ENCODE measurements around the gene KCNK10. TPM values are rescaled to one million over a fixed set of nuclear protein-coding genes. Genes with fewer than 3 reads are reported as not detected.

KCNK10 gene
- total RNA-seq, 1 donor: under 0.01 TPM

GRCh38 chr14:88143810-88144209 lies 179.3 kb downstream of the KCNK10 start:
- Histone ChIP-seq H3K4me2 (ENCODE audit: insufficient read depth, low read length) (no peak overlapping the region), H3K79me2 (ENCODE audit: insufficient read depth, low read length) (no peaks in the 10 kb centered on the region), H3K27me3 (ENCODE audit: insufficient read depth, low read length) (no peaks in the 10 kb centered on the region), H3K27ac (ENCODE audit: low read depth, low read length) (no peak overlapping the region), H3K36me3 (ENCODE audit: insufficient read depth, low read length) (no peaks in the 10 kb centered on the region), H3K9me3 (ENCODE audit: low read depth, low read length) (no peaks in the 10 kb centered on the region), H3K4me1 (ENCODE audit: insufficient read depth, low read length) (no peaks in the 10 kb centered on the region), H2AFZ (ENCODE audit: low read length) (no peak overlapping the region), H3K4me3 (ENCODE audit: insufficient read depth, low read length) (no peak overlapping the region), H4K20me1 (ENCODE audit: insufficient read depth, low read length) (no peaks in the 10 kb centered on the region)
- DNase-seq (ENCODE audit: insufficient read length, low spot score, missing footprints): no peak
- no peak for TF ChIP-seq CTCF (IDR thresholded peaks at IDR 0.05; ENCODE audit: extremely low read depth, low read depth, low read length)

GRCh38 chr14:88142997-88143396 lies 180.1 kb downstream of the KCNK10 start:
- no peak overlapping the region for H3K4me3 ChIP-seq (ENCODE audit: insufficient read depth, low read length)
- H3K27ac ChIP-seq (ENCODE audit: low read depth, low read length): no peak overlapping the region
- no peak overlapping the region for H2AFZ ChIP-seq (ENCODE audit: low read length)
- no peaks in the 10 kb centered on the region for H3K36me3 ChIP-seq (ENCODE audit: insufficient read depth, low read length)
- H3K27me3 ChIP-seq (ENCODE audit: insufficient read depth, low read length): no peaks in the 10 kb centered on the region
- no peaks in the 10 kb centered on the region for H4K20me1 ChIP-seq (ENCODE audit: insufficient read depth, low read length)
- H3K4me2 ChIP-seq (ENCODE audit: insufficient read depth, low read length): no peak overlapping the region
- TF ChIP-seq CTCF (IDR thresholded peaks at IDR 0.05; ENCODE audit: extremely low read depth, low read depth, low read length): no peak
- H3K4me1 ChIP-seq (ENCODE audit: insufficient read depth, low read length): no peaks in the 10 kb centered on the region
- H3K79me2 ChIP-seq (ENCODE audit: insufficient read depth, low read length): no peaks in the 10 kb centered on the region
- no peaks in the 10 kb centered on the region for H3K9me3 ChIP-seq (ENCODE audit: low read depth, low read length)
- no peak for DNase-seq (ENCODE audit: insufficient read length, low spot score, missing footprints)

GRCh38 chr14:88140874-88141273 lies 182.2 kb downstream of the KCNK10 start:
- no peaks in the 10 kb centered on the region for H3K36me3 ChIP-seq (ENCODE audit: insufficient read depth, low read length)
- no peak overlapping the region for H2AFZ ChIP-seq (ENCODE audit: low read length)
- H3K9me3 ChIP-seq (ENCODE audit: low read depth, low read length): no peaks in the 10 kb centered on the region
- no peaks in the 10 kb centered on the region for H4K20me1 ChIP-seq (ENCODE audit: insufficient read depth, low read length)
- no peak overlapping the region for H3K4me3 ChIP-seq (ENCODE audit: insufficient read depth, low read length)
- no peak for TF ChIP-seq CTCF (IDR thresholded peaks at IDR 0.05; ENCODE audit: extremely low read depth, low read depth, low read length)
- H3K4me2 ChIP-seq (ENCODE audit: insufficient read depth, low read length): no peak overlapping the region
- no peak overlapping the region for H3K27ac ChIP-seq (ENCODE audit: low read depth, low read length)
- no peaks in the 10 kb centered on the region for H3K79me2 ChIP-seq (ENCODE audit: insufficient read depth, low read length)
- DNase-seq (ENCODE audit: insufficient read length, low spot score, missing footprints): no peak
- no peaks in the 10 kb centered on the region for H3K27me3 ChIP-seq (ENCODE audit: insufficient read depth, low read length)
- no peaks in the 10 kb centered on the region for H3K4me1 ChIP-seq (ENCODE audit: insufficient read depth, low read length)

GRCh38 chr14:88137327-88137726 lies 185.7 kb downstream of the KCNK10 start:
- H4K20me1 ChIP-seq (ENCODE audit: insufficient read depth, low read length): no peaks in the 10 kb centered on the region
- H3K4me1 ChIP-seq (ENCODE audit: insufficient read depth, low read length): no peaks in the 10 kb centered on the region
- H3K27me3 ChIP-seq (ENCODE audit: insufficient read depth, low read length): no peaks in the 10 kb centered on the region
- no peak for DNase-seq (ENCODE audit: insufficient read length, low spot score, missing footprints)
- no peaks in the 10 kb centered on the region for H3K9me3 ChIP-seq (ENCODE audit: low read depth, low read length)
- no peak overlapping the region for H3K27ac ChIP-seq (ENCODE audit: low read depth, low read length)
- TF ChIP-seq CTCF (IDR thresholded peaks at IDR 0.05; ENCODE audit: extremely low read depth, low read depth, low read length): no peak
- H3K4me3 ChIP-seq (ENCODE audit: insufficient read depth, low read length): no peak overlapping the region
- no peak overlapping the region for H3K4me2 ChIP-seq (ENCODE audit: insufficient read depth, low read length)
- no peaks in the 10 kb centered on the region for H3K36me3 ChIP-seq (ENCODE audit: insufficient read depth, low read length)
- H2AFZ ChIP-seq (ENCODE audit: low read length): no peak overlapping the region
- H3K79me2 ChIP-seq (ENCODE audit: insufficient read depth, low read length): no peaks in the 10 kb centered on the region

Other genes with a start within 250 kb of the KCNK10 start
- gene SPATA7, start 62.4 kb upstream of the KCNK10 start, total RNA-seq: 21.4 and 29.2 TPM in 2 replicates
- 17.4 and 18.0 TPM in 2 replicates for gene PTPN21, start 231.7 kb upstream of the KCNK10 start, total RNA-seq
- 72.2 and 74.6 TPM in 2 replicates for gene ZC3H14, start 239.8 kb upstream of the KCNK10 start, total RNA-seq